HCT116 (cell line): ENCODE data around the gene ADAMTS1. TPM values are rescaled to one million over a fixed set of nuclear protein-coding genes. Genes with fewer than 3 reads are reported as not detected.

Experiments used
- ATAC-seq: fragments of 200-7000 bp; cut with Tn5 transposase; 2 replicates; pipeline ENCODE4 v1.9.1; 2020; ENCODE audit warnings: mild to moderate bottlenecking, moderate library complexity
- BruUV-seq: library from RNA; stranded (reverse); fragments of 400-500 nt; replicated peaks from 2 replicates; lab custom pipeline; 2021; lab: Mats Ljungman, UMichigan
- CTCF ChIA-PET: fragments of 300-600 bp; sonication (Branson Sonifier 250); formaldehyde crosslinking; loops from one replicate; lab custom pipeline; 2021; ENCODE audit warnings: antibody characterized with exemption; lab: Charles Lee
- POLR2A ChIA-PET: fragments of 300-600, 350-600 bp; sonication (Branson Sonifier 250); formaldehyde crosslinking; loops from one replicate; lab custom pipeline; 2021; ENCODE audit warnings: antibody characterized with exemption; lab: Charles Lee
- RAD21 ChIA-PET, 2 experiments: fragments of 300-600 bp; sonication (Branson Sonifier 250); formaldehyde crosslinking; loops; one replicate each; lab custom pipeline; 2023; ENCODE audit warnings: low total read pairs in 2 of 2; ENCODE audit not compliant: uncharacterized antibody in 2 of 2, unreplicated experiment in 2 of 2, low non-redundant PET in 1 of 2; lab: Charles Lee
- DNase-seq: peaks from one replicate; pipeline ENCODE4 v3.0.0-alpha.2; 2010; ENCODE audit warnings: low read depth, low spot score
- H2AFZ ChIP-seq: fragments of 200-600 bp; shearing (Covaris generic), sonication (generic); 2 replicates; pipeline ENCODE4 v1.6.1; 2017; ENCODE audit warnings: low read depth, mixed run types, mixed read lengths, antibody characterized with exemption, low read length; ENCODE audit not compliant: poor library complexity, severe bottlenecking
- H3K27ac ChIP-seq: 2 replicates; pipeline ENCODE4 v1.5.1; 2012; ENCODE audit warnings: low read depth, low read length
- H3K27me3 ChIP-seq: fragments of 200-600 bp; sonication (generic); 2 replicates; pipeline ENCODE4 v1.6.1; 2016; ENCODE audit warnings: mixed run types, low read length, mixed read lengths; ENCODE audit not compliant: insufficient read depth
- H3K36me3 ChIP-seq, 2 experiments: fragments of 200-500 bp in 1 of 2; fragments of 200-600 bp in 1 of 2; sonication (Bioruptor generic) in 1 of 2; sonication (generic) in 1 of 2; 2 replicates each; pipeline versions ENCODE4 v1.5.1 to v1.6.1; 2014 to 2016; ENCODE audit warnings: low read length in 2 of 2, inconsistent platforms in 1 of 2, mixed read lengths in 1 of 2, mixed run types in 1 of 2; ENCODE audit not compliant: insufficient read depth in 2 of 2, control insufficient read depth in 1 of 2
- H3K4me1 ChIP-seq, 2 experiments: fragments of 200-600 bp in 1 of 2; sonication (generic) in 1 of 2; 2 replicates each; pipeline versions ENCODE4 v1.5.1 to v1.6.1; 2012 to 2017; ENCODE audit warnings: low read length in 2 of 2, inconsistent platforms in 1 of 2, mild to moderate bottlenecking in 1 of 2, mixed read lengths in 1 of 2, mixed run types in 1 of 2, moderate library complexity in 1 of 2; ENCODE audit not compliant: insufficient read depth in 2 of 2, control insufficient read depth in 1 of 2
- H3K4me2 ChIP-seq: fragments of 200-600 bp; sonication (generic); 2 replicates; pipeline ENCODE4 v1.6.1; 2017; ENCODE audit warnings: mixed run types, low read length, mixed read lengths
- H3K4me3 ChIP-seq, 2 experiments: fragments of 200-600 bp in 1 of 2; sonication (generic) in 1 of 2; replicated peaks in 1 of 2; 2 replicates each; pipeline ENCODE4 v1.5.1; 2011 to 2016; ENCODE audit warnings: low read length in 2 of 2, control low read depth in 1 of 2, low read depth in 1 of 2, mild to moderate bottlenecking in 1 of 2, mixed read lengths in 1 of 2, mixed run types in 1 of 2
- H3K79me2 ChIP-seq: fragments of 200-600 bp; sonication (generic); 2 replicates; pipeline ENCODE4 v1.6.1; 2017; ENCODE audit warnings: mild to moderate bottlenecking, mixed run types, low read length, moderate library complexity, mixed read lengths; ENCODE audit not compliant: insufficient read depth
- H3K9ac ChIP-seq: fragments of 200-600 bp; sonication (generic); 2 replicates; pipeline ENCODE4 v1.6.1; 2016; ENCODE audit warnings: low read length, mixed read lengths
- H3K9me2 ChIP-seq: fragments of 200-600 bp; sonication (generic), shearing (Covaris generic); 2 replicates; pipeline ENCODE4 v1.6.1; 2017; ENCODE audit warnings: mixed run types, mild to moderate bottlenecking, moderate library complexity; ENCODE audit not compliant: insufficient read depth
- H3K9me3 ChIP-seq, 2 experiments: fragments of 200-500 bp in 1 of 2; fragments of 200-600 bp in 1 of 2; sonication (Bioruptor generic) in 1 of 2; sonication (generic) in 1 of 2; 2 replicates each; pipeline ENCODE4 v1.6.1; 2014 to 2017; ENCODE audit warnings: low read length in 2 of 2, mixed read lengths in 2 of 2, inconsistent platforms in 1 of 2, low read depth in 1 of 2, mild to moderate bottlenecking in 1 of 2, mixed run types in 1 of 2, moderate library complexity in 1 of 2; ENCODE audit not compliant: control insufficient read depth in 1 of 2, insufficient read depth in 1 of 2
- H4K20me1 ChIP-seq: fragments of 200-600 bp; sonication (generic), shearing (Covaris generic); 2 replicates; pipeline ENCODE4 v1.6.1; 2017; ENCODE audit warnings: mixed run types, mild to moderate bottlenecking, moderate library complexity; ENCODE audit not compliant: insufficient read depth
- ATF3 ChIP-seq: IDR thresholded peaks from 2 replicates; pipeline ENCODE4 v1.6.1; 2012
- CBX3 ChIP-seq: IDR thresholded peaks from 2 replicates; pipeline ENCODE4 v1.6.1; 2012; ENCODE audit warnings: low read depth
- CTCF ChIP-seq, 3 experiments: fragments of 200-600 bp in 1 of 3; sonication (generic) in 1 of 3; IDR thresholded peaks in 2 of 3; conservative IDR thresholded peaks in 1 of 3; 2 replicates each; pipeline ENCODE4 v1.5.1; 2012 to 2017; ENCODE audit warnings: low read depth in 2 of 3, low read length in 2 of 3, antibody characterized with exemption in 1 of 3, borderline replicate concordance in 1 of 3, control low read depth in 1 of 3, mild to moderate bottlenecking in 1 of 3, mixed read lengths in 1 of 3, mixed run types in 1 of 3, moderate library complexity in 1 of 3; ENCODE audit not compliant: insufficient read depth in 1 of 3
- ELF1 ChIP-seq: IDR thresholded peaks from 2 replicates; pipeline ENCODE4 v1.6.1; 2012; ENCODE audit warnings: low read depth, borderline replicate concordance
- EZH2 ChIP-seq: fragments of 200-600 bp; sonication (generic); IDR thresholded peaks from 2 replicates; pipeline ENCODE4 v1.6.1; 2017; ENCODE audit warnings: antibody characterized with exemption, mixed run types
- EZH2phosphoT487 ChIP-seq: fragments of 200-600 bp; IDR thresholded peaks from 2 replicates; pipeline ENCODE4 v1.6.1; 2018; ENCODE audit warnings: antibody characterized with exemption, borderline replicate concordance
- FOSL1 ChIP-seq: IDR thresholded peaks from 2 replicates; pipeline ENCODE4 v1.6.1; 2012; ENCODE audit warnings: low read depth
- JUND ChIP-seq: IDR thresholded peaks from 2 replicates; pipeline ENCODE4 v1.6.1; 2012
- MAX ChIP-seq: IDR thresholded peaks from 2 replicates; pipeline ENCODE4 v1.6.1; 2012
- POLR2A ChIP-seq: IDR thresholded peaks from 2 replicates; pipeline ENCODE4 v1.7.0; 2011; ENCODE audit warnings: borderline replicate concordance; ENCODE audit not compliant: insufficient read depth, insufficient read length; ENCODE audit errors: extremely low read depth
- POLR2AphosphoS5 ChIP-seq: IDR thresholded peaks from 2 replicates; pipeline ENCODE4 v1.6.1; 2011; ENCODE audit warnings: mild to moderate bottlenecking, low read depth, low read length, moderate library complexity
- RAD21 ChIP-seq: IDR thresholded peaks from 2 replicates; pipeline ENCODE4 v1.6.1; 2012; ENCODE audit warnings: low read depth, mild to moderate bottlenecking
- REST ChIP-seq: IDR thresholded peaks from 2 replicates; pipeline ENCODE4 v1.6.1; 2012; ENCODE audit warnings: low read depth
- SIN3A ChIP-seq: IDR thresholded peaks from 2 replicates; pipeline ENCODE4 v1.6.1; 2012; ENCODE audit warnings: low read depth
- SP1 ChIP-seq: IDR thresholded peaks from 2 replicates; pipeline ENCODE4 v1.6.1; 2012; ENCODE audit warnings: low read depth
- SRF ChIP-seq: IDR thresholded peaks from 2 replicates; pipeline ENCODE4 v1.6.1; 2012; ENCODE audit warnings: low read depth
- TCF7L2 ChIP-seq: IDR thresholded peaks from 2 replicates; pipeline ENCODE4 v1.7.0; 2011; ENCODE audit warnings: borderline replicate concordance, inconsistent platforms; ENCODE audit not compliant: insufficient read depth, insufficient read length; ENCODE audit errors: extremely low read depth
- ZBTB33 ChIP-seq: IDR thresholded peaks from 2 replicates; pipeline ENCODE4 v1.6.1; 2011; ENCODE audit warnings: mild to moderate bottlenecking, low read length, moderate library complexity; ENCODE audit not compliant: insufficient replicate concordance; ENCODE audit errors: extremely low read depth
- ZNF274 ChIP-seq: fragments of 200-500 bp; sonication (Bioruptor generic); IDR thresholded peaks from 2 replicates; pipeline ENCODE4 v1.6.1; 2014; ENCODE audit warnings: mild to moderate bottlenecking, low read depth, low read length, inconsistent platforms
- intact Hi-C: fragments of 100-400 bp; cut with micrococcal nuclease; formaldehyde crosslinking; loops from 2 replicates; pipeline ENCODE4 v1.10.0; 2022
- total RNA-seq: library from RNA; stranded (reverse); gene quantifications from one replicate; pipeline ENCODE4 v1.2.1, GENCODE V29; 2021; ENCODE audit not compliant: unreplicated experiment

ADAMTS1 gene
- total RNA-seq, 1 experiment from 2014 or later, result 0.98 TPM

- Histone ChIP-seq H3K4me1 (no peaks in the 10 kb centered on the region), H3K9ac (no peak overlapping the region), H3K27ac (no peak overlapping the region), H3K79me2 (no peaks in the 10 kb centered on the region), H3K27me3 (no peaks in the 10 kb centered on the region), H3K9me3 (peaks cover 8 to 18% of the 10 kb centered on the region in 2 experiments; a peak in 2 of 4 replicates), H3K36me3 (no peaks in the 10 kb centered on the region), H2AFZ (no peak overlapping the region), H3K4me2 (no peak overlapping the region), H3K9me2 (no peaks in the 10 kb centered on the region), H3K4me3 (no peak overlapping the region), H4K20me1 (no peaks in the 10 kb centered on the region)
- intact Hi-C loops, result no loop called here
- RAD21 ChIA-PET, result no interaction called here
- CTCF ChIA-PET, result no interaction called here
- no peak for TF ChIP-seq CTCF (IDR thresholded peaks at IDR 0.05 in 2 of 3, conservative IDR thresholded peaks at IDR 0.05 in 1 of 3; ENCODE audit: borderline replicate concordance in 1 of 3, insufficient read depth in 1 of 3, low read depth in 2 of 3, low read length in 2 of 3)
- TF ChIP-seq SRF, result no peak
- TF ChIP-seq POLR2A, result no peak
- TF ChIP-seq ZNF274, result no peak
- TF ChIP-seq ATF3, result no peak
- no peak for TF ChIP-seq ELF1
- no peak for TF ChIP-seq EZH2phosphoT487
- TF ChIP-seq SIN3A, result no peak
- TF ChIP-seq FOSL1, result no peak
- TF ChIP-seq REST, result no peak
- no peak for TF ChIP-seq EZH2
- no peak for TF ChIP-seq RAD21
- no peak for TF ChIP-seq SP1
- TF ChIP-seq ZBTB33, result no peak
- no peak for TF ChIP-seq CBX3
- TF ChIP-seq MAX, result no peak
- TF ChIP-seq JUND, result no peak
- TF ChIP-seq TCF7L2, result no peak
- TF ChIP-seq POLR2AphosphoS5, result no peak
- no peak for ATAC-seq
- POLR2A ChIA-PET, result no interaction called here
- no peak for DNase-seq
- no TSS peak for BruUV-seq
Observed at GRCh38 chr21:26810676-26811415, 34.4 kb downstream of the ADAMTS1 start.
